Neural cell (in vitro differentiated cells): ENCODE results near the gene TRIM46.
A peak's percentile ranks its signal among the peaks of the same experiment; 100 is the strongest.

Experiments used
- EP300 ChIP-seq: fragments of 450-650 bp; conservative IDR thresholded peaks from 2 replicates; pipeline ENCODE4 v1.6.1; 2014; ENCODE audit warnings: antibody characterized with exemption, mild to moderate bottlenecking, moderate library complexity; ENCODE audit not compliant: poor library complexity, severe bottlenecking
- EZH2 ChIP-seq: fragments of 200-600, 300-800 bp; shearing (Covaris generic), sonication (generic); IDR thresholded peaks from 2 replicates; pipeline ENCODE4 v1.6.1; 2014; ENCODE audit warnings: antibody characterized with exemption, low read length, borderline replicate concordance, mild to moderate bottlenecking; ENCODE audit not compliant: insufficient read depth, poor library complexity, severe bottlenecking
- POLR2AphosphoS5 ChIP-seq: IDR thresholded peaks from 2 replicates; pipeline ENCODE4 v1.6.1; 2012
- RAD21 ChIP-seq: fragments of 450-650 bp; conservative IDR thresholded peaks from 2 replicates; pipeline ENCODE4 v1.6.1; 2014; ENCODE audit warnings: antibody characterized with exemption, mild to moderate bottlenecking, moderate library complexity
- REST ChIP-seq: IDR thresholded peaks from 2 replicates; pipeline ENCODE4 v1.6.1; 2012; ENCODE audit warnings: borderline replicate concordance
- SMC3 ChIP-seq: fragments of 450-650 bp; conservative IDR thresholded peaks from 2 replicates; pipeline ENCODE4 v1.6.1; 2014; ENCODE audit warnings: antibody characterized with exemption, mild to moderate bottlenecking, moderate library complexity; ENCODE audit not compliant: poor library complexity
- TAF1 ChIP-seq: IDR thresholded peaks from 2 replicates; pipeline ENCODE4 v1.6.1; 2012; ENCODE audit warnings: low read depth
- TF ChIP-seq, protein P1 (sequence below): fragments of 450-650 bp; IDR thresholded peaks from 2 replicates; pipeline ENCODE4 v1.5.1; 2014; ENCODE audit warnings: antibody characterized with exemption, mild to moderate bottlenecking, moderate library complexity; ENCODE audit not compliant: poor library complexity, severe bottlenecking

DNA sequence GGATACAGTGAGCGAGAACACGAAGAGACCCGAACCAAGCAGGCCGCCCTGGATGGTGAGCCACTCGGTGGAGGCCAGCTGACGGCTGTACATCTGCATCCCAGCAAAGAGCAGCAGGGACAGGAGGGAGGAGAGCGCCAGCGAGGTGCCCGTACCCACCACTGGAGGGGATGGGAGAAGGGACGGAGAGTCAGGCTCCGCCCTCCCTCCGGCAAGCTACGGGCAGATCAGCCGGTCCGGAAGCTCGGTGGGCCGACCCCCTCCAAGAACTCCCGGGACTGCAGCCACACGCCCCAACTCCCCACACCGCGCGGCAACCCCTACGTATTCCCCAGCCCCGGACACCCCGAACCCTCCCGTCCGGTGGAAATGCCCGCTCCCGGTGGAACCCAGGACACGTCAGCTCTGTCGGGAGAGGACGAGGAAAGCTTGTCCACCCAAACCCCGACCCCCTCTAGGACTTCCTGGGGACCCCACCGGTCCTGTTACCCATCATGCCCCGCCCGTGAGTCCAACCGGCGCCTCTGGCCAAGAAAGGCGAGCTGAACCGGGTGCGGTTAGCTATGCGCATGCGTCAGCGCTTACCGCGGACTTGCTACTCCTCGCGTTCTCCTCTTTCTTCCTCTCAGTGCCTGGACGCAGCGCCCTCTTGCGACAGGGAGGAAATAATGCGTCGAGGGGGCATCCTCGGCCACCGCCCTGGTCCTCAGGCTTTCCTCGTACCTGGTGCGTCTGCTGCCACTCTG lies 744 bp upstream of the TRIM46 start, which contains the start of gene KRTCAP2:
- TF ChIP-seq, protein P1, sequence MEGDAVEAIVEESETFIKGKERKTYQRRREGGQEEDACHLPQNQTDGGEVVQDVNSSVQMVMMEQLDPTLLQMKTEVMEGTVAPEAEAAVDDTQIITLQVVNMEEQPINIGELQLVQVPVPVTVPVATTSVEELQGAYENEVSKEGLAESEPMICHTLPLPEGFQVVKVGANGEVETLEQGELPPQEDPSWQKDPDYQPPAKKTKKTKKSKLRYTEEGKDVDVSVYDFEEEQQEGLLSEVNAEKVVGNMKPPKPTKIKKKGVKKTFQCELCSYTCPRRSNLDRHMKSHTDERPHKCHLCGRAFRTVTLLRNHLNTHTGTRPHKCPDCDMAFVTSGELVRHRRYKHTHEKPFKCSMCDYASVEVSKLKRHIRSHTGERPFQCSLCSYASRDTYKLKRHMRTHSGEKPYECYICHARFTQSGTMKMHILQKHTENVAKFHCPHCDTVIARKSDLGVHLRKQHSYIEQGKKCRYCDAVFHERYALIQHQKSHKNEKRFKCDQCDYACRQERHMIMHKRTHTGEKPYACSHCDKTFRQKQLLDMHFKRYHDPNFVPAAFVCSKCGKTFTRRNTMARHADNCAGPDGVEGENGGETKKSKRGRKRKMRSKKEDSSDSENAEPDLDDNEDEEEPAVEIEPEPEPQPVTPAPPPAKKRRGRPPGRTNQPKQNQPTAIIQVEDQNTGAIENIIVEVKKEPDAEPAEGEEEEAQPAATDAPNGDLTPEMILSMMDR, result peak; percentile 99
- peak; percentile 14 for TF ChIP-seq EP300
- no peak for TF ChIP-seq EZH2
- peak; percentile 89 for TF ChIP-seq TAF1
- peak; percentile 91 for TF ChIP-seq POLR2AphosphoS5
- peak; percentile 68 for TF ChIP-seq RAD21
- peak; percentile 65 for TF ChIP-seq SMC3
- TF ChIP-seq REST, result peak; percentile 85
